HEK293T (cell line): ENCODE data around the gene KNTC1.
"Not testable (repeated sequence)": the region's sequence is repeated elsewhere in the genome, so short reads cannot be mapped to it uniquely, and the experiment has no call there.

ENCODE experiments used
- ARNT ChIP-seq: fragments of 450-650 bp; IDR thresholded peaks from 2 replicates; pipeline ENCODE4 v1.6.1; 2017; ENCODE audit warnings: mild to moderate bottlenecking
- BHLHE40 ChIP-seq: fragments of 450-650 bp; IDR thresholded peaks from 2 replicates; pipeline ENCODE4 v1.6.1; 2016; ENCODE audit warnings: mild to moderate bottlenecking, moderate library complexity, borderline replicate concordance
- CTBP1 ChIP-seq: fragments of 450-650 bp; IDR thresholded peaks from 2 replicates; pipeline ENCODE4 v1.6.1; 2016; ENCODE audit warnings: borderline replicate concordance
- FOXA1 ChIP-seq: fragments of 450-650 bp; IDR thresholded peaks from 2 replicates; pipeline ENCODE4 v1.6.1; 2016; ENCODE audit warnings: mild to moderate bottlenecking
- FOXK2 ChIP-seq: fragments of 450-650 bp; IDR thresholded peaks from 2 replicates; pipeline ENCODE4 v1.6.1; 2016; ENCODE audit warnings: mild to moderate bottlenecking
- FOXM1 ChIP-seq: fragments of 450-650 bp; IDR thresholded peaks from 2 replicates; pipeline ENCODE4 v1.6.1; 2017; ENCODE audit warnings: mild to moderate bottlenecking, borderline replicate concordance
- HDGF ChIP-seq: fragments of 450-650 bp; IDR thresholded peaks from 2 replicates; pipeline ENCODE4 v1.6.1; 2017; ENCODE audit warnings: antibody characterized with exemption, borderline replicate concordance
- L3MBTL2 ChIP-seq: fragments of 450-650 bp; conservative IDR thresholded peaks from 2 replicates; pipeline ENCODE4 v1.6.1; 2016; ENCODE audit warnings: mild to moderate bottlenecking
- SP1 ChIP-seq: fragments of 450-650 bp; IDR thresholded peaks from 2 replicates; pipeline ENCODE4 v1.6.1; 2017
- SUZ12 ChIP-seq: fragments of 450-650 bp; IDR thresholded peaks from 2 replicates; pipeline ENCODE4 v1.6.1; 2016; ENCODE audit warnings: mild to moderate bottlenecking
- TARDBP ChIP-seq: fragments of 450-650 bp; IDR thresholded peaks from 2 replicates; pipeline ENCODE4 v1.6.1; 2016
- TF ChIP-seq, protein P1 (sequence below): fragments of 450-650 bp; IDR thresholded peaks from 2 replicates; pipeline ENCODE4 v1.6.1; 2016

DNA sequence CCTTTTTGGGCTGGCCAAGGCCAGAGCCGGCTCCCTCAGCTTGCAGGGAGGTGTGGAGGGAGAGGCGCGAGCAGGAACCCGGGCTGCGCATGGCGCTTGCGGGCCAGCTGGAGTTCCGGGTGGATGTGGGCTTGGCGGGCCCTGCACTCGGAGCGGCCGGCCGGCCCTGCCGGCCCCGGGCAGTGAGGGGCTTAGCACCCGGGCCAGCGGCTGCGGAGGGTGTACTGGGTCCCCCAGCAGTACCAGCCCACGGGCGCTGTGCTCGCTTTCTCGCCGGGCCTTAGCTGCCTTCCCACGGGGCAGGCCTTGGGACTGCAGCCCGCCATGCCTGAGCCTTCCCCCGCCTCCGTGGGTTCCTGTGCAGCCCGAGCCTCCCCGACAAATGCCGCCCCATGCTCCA, 64.9 kb downstream of the KNTC1 start:
- not testable (repeated sequence) for TF ChIP-seq FOXA1, SP1, ARNT, FOXK2, FOXM1, HDGF, BHLHE40, L3MBTL2, CTBP1, SUZ12, TARDBP
- TF ChIP-seq, protein P1, sequence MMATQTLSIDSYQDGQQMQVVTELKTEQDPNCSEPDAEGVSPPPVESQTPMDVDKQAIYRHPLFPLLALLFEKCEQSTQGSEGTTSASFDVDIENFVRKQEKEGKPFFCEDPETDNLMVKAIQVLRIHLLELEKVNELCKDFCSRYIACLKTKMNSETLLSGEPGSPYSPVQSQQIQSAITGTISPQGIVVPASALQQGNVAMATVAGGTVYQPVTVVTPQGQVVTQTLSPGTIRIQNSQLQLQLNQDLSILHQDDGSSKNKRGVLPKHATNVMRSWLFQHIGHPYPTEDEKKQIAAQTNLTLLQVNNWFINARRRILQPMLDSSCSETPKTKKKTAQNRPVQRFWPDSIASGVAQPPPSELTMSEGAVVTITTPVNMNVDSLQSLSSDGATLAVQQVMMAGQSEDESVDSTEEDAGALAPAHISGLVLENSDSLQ, result not testable (repeated sequence)
